NCI-H524 (cell line): ENCODE measurements around the gene PROX2.

Experiments used
- DNase-seq, 2 experiments: peaks; one replicate each; lab custom pipeline; 2025; lab: John Stamatoyannopoulos, UW

PROX2 gene

DNA sequence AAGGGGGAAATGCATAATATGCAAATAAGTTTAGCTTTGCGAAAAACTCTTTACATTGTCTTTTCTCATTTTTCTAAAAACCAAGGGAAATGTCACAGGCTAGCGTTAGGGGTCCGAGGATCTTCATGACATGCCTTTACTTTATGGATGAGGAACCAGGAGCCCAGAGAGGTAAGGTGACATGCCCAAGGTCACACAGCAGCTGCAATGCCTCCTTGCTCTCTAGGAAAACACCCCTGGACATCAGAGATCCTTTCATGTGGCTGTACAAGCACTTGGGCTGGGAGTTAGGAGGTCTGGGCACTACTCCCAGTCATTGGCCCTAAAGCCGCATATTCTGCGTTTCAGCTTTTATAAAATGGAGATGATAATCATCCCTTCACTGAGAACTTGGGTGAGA lies 741 bp downstream of the PROX2 start:
- DNase-seq, result no peak

DNA sequence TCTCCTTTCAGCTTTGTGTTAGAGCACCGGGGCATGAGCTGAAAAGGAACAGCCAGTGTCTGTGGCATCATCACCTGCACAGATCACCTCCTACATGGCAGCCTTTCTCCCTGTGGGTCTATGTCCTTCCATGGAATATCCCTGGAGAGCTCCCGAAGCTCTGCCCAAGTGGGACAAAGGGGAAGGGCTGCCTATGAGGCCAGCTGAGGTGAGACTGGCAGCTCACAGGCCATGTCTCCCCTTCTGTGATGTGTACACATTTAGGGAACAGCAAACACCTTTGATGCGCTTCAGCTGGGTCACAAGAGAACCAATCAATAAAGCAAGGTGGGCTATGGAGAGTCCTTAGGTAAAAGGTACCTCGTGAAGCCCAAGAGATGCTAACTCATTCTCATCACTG lies 4.1 kb downstream of the PROX2 start:
- no peak for DNase-seq

- DNase-seq, result no peak
These were observed 7.2 kb downstream of the PROX2 start for GRCh38 chr14:74868739-74869138.

DNA sequence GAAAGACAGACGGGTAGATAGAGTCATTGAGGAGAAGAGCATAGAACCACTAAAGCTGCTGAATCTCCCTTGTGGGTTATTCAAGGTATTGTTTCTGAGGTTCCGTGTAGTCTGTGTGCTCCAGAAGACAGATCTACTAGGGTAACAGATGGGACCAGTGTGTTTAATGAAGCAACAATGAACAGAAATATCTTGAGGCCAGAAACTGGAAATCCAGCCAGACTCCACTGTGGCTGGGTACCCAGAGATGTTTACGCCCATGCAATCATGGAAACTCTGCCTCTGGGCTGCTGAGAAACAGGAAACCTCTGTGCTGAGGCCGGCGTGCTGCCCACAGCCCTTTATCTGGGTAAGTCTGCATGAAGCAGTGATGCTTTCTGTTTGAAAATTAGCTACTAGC lies 8.3 kb downstream of the PROX2 start:
- no peak for DNase-seq

DNA sequence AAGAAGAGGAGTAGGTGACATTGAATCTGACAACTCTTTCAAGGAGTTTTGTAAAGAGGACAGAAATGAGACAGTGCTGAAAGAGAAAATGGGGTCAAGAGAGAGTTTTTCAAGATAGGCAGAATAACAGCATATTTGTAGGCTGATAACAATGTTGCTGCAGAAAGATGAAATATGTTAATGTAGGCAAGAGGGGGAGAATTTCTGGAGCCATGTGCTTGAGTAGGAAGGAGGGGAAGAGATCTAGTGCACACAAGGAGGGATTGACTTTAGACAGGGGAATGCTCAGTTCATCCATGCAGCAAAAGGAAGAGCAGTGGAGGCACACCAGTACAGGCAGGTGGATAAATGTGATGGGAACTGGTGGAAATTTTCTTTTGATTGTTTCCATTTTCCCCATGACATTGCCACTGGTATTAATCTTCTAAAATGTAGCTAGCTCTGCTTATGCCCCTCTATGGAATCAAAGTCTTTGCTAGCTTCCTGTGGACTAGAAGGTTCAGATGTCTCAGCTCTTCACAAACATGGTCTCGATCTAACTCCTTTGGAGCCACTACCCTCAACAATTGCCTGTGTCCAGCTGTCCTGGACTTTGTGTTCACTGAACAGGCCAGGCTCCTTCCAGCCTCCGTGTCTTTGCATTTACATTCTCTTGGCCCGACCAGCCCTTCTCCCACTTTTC lies 9.1 kb downstream of the PROX2 start:
- no peak for DNase-seq

DNA sequence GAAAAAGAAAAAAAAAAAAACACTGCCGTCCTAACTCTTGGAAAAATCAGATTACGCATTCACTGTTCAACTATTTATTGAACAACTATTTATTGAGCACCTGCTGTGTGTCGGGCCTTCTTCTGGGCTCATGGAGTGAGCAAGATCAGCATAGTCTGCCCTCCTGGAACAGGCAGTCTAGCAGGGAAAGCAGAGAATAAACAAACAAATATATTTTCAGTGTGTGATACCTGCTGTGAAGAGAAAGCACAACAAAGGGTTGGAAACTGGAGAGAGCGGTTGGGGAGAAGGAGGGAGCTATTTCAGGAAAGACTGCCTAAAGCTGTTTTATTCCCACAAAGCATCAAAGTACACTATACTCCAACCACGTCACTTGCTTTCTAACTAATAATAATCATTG lies 10.8 kb downstream of the PROX2 start:
- DNase-seq, result no peak

DNA sequence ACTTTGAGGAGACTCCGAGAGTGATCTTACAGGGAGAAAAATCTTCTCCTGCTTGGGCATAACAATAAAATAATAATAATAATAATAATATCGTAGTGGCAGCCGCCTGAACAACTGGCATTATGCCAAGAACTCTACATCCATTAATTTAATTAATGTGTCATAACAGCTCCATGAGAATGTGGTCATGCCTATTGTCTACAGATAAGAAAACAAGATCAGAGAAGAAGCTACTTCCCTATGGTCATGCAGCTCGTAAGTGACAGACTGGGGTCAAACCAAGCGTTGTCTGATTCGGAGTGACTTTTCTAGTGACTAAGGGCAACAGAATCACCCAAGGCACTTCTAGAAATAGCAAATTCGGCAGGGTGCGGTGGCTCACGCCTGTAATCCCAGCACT lies 11.7 kb downstream of the PROX2 start:
- DNase-seq, result no peak

DNA sequence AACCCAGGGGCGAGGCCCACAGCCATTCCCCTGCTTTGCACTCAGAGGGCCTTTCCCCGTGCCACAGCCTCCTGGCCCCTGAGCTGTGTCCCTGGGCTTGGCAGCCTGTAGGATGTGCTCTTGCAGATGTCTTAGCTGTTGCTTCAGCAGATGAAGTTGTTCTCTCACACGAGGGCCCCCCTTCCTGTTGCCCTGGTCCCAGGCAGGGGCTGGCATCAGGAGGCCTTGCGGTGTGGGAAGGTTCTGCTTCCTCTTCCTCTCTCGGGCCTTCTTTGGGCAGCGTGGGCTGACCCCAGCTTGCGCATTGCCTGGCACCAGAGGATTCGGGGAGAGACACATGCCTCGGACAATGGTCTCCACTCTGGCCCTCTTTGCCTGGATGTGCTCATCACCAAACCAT lies 12.7 kb downstream of the PROX2 start:
- DNase-seq, result no peak

DNA sequence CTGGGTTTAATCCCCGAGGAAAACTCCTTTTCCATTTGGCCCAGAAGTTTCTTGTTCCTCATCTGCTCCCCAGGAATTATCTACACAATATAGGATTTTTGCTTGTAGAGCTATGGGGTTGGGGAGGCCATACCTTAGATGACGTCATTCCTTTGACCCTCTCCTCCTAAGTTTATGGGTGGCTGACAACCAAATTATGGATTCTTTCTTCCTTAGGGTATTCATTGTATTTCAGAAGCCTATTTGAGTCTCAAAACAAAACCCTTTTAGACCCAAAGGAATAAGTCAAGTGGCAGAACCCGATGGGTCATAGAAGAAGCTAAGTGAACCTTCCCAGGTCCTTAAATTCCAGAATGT lies 14.2 kb downstream of the PROX2 start:
- no peak for DNase-seq

GRCh38 chr14:74860899-74861733 lies 14.8 kb downstream of the PROX2 start:
- peak; percentile 86 to 89 for DNase-seq

- peak; percentile 17 to 44 for DNase-seq
These were observed 16.0 kb downstream of the PROX2 start for GRCh38 chr14:74859757-74860552.

- DNase-seq, result no peak
These were observed 17.9 kb downstream of the PROX2 start for GRCh38 chr14:74858022-74858421.

GRCh38 chr14:74856366-74856765 lies 19.6 kb downstream of the PROX2 start:
- peak in 1 of 2 experiments; percentile 33 for DNase-seq

DNA sequence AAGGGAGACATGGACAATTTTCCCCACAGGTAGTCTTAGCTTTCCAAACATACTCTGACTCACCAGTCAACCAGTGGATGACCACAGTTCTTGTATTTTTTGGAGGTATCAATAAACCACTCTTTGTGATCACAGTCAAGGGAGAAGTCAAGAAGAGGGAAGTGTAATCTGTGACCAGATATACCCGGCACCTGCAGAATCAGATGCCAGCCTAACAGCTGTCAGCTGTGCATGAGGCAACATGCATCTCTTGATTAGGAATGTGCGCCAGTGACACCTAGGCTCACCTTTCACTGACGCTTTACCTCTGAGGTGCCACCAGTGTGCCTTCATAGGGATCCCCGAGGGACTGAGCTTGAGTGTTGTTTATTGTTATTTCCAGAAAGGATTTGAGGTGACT lies 20.0 kb downstream of the PROX2 start:
- no peak for DNase-seq

- no peak for DNase-seq
These were observed 20.9 kb downstream of the PROX2 start for GRCh38 chr14:74855021-74855420.

GRCh38 chr14:74853581-74853980 lies 22.4 kb downstream of the PROX2 start:
- no peak for DNase-seq

DNA sequence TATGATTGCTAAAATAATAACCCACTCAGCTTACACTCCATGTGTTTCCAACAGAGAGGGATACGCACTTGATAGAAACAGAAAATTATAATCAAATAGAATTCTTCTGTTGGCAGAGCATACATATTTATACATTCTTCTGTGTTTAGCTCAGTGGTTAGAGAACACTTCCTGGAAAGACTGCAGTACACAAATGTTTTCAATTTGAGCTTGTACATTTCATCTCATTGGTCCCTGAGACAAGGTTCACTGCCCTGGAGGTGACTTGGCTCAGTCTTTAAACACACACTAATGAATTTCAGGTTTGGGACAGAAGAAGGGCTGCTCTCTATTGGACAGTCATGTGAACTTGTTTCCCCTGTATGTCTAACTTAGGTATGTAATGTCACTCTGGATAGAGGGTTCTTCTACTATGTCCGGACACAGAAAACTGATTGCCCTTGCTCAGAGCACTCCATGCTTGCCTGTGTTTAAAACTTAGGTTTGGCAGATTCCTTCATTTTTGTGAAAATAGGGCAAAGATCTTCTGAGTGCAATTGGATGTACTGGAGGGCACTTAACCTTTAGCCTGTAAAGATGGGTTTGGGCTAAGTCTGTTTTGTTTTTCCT lies 22.9 kb downstream of the PROX2 start:
- no peak for DNase-seq

DNA sequence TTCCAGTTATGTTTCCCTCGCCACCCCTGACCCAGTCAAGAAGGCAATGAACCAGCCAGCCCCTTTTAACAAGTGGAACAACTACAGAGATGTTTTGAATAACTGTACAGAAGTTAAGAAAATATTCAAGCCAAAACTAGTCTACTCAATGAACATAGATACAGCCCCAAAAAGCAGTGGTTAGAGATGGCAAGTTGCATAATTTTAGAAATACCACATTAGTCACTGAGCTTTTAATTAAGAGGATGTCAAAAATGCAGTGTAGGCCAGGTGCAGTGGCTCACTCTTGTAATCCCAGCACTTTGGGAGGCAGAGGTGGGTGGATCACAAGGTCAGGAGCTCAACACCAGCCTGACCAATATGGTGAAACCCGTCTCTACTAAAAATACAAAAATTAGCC lies 27.2 kb downstream of the PROX2 start:
- DNase-seq, result no peak

DNA sequence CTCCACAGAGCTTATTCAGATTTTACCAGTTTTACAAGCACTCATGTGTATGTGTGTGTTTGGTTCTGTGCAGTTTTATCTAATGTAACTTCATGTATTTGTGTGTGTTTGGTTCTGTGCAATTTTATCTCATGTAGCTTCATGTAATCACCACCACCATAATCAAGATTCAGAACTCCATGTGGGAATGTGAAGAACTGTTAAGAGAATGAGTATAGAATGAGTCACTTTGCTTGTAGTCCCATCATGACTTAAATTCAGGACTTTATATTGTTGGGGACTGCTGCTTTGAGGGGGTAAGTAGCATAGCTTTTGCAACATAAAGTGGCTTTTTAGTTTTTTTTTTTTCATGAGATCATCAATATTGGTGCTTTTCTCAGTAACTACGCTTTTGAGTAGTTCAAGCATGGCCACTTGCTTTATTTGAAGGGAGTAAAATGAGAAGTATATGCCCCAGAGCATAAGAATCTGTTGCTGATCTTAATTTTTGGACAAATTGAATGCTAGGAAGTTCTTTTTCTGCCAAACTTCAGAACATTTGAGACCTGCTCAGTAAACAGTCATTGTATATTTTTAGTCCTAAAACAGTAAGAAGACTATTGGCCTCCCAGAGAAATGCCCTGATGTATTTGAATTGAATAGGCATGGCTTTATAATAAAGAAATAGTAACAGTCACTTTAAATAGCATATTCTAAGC lies 28.8 kb downstream of the PROX2 start:
- no peak for DNase-seq

GRCh38 chr14:74846168-74846567 lies 29.8 kb downstream of the PROX2 start:
- no peak for DNase-seq

DNA sequence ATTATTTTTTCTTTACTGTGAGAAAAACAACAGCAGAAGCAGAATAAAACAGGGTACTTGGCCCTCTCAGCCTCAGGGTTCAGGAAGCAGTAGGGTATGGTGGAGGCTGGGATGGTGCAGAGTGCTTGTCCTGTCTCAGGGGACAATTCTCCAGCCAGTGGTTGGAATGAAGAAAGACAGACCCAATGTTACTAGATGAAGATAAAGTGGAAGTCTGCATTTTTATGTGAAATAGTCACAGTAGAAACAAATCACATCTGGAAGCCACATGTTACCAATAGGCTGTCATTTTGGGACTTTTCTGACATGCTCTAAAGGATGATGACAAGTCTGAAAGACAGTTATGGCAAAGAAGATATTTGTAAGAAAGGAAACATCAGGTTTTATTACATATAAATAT lies 32.3 kb downstream of the PROX2 start:
- no peak for DNase-seq
